H1 (cell line): ENCODE results near the gene UBAP1. TPM values are rescaled to one million over a fixed set of nuclear protein-coding genes. Genes with fewer than 3 reads are reported as not detected.

Experiments used
- CTCF ChIA-PET: fragments of 300-600 bp; sonication (Branson Sonifier 250); formaldehyde crosslinking; loops from one replicate; lab custom pipeline; 2021; ENCODE audit not compliant: partially characterized antibody; lab: Charles Lee
- POLR2A ChIA-PET: fragments of 300-600 bp; sonication (Branson Sonifier 250); formaldehyde crosslinking; loops from one replicate; lab custom pipeline; 2021; ENCODE audit warnings: inconsistent platforms; ENCODE audit not compliant: partially characterized antibody; lab: Charles Lee
- DNase-seq, 2 experiments: peaks; one replicate each; pipeline versions ENCODE4 v3.0.0 to v3.0.0-alpha.2; 2010 to 2022; ENCODE audit warnings: low spot score in 2 of 2, low read depth in 1 of 2, mixed read lengths in 1 of 2
- FAIRE-seq: peaks from 2 replicates; lab custom pipeline; 2011; peaks lifted over from hg19 to GRCh38; lab: Jason Lieb, UNC
- H2AFZ ChIP-seq: 2 replicates; pipeline ENCODE4 v1.8.1; 2012; ENCODE audit warnings: low read length, inconsistent platforms
- H2AK5ac ChIP-seq: 2 replicates; pipeline ENCODE4 v1.6.1; 2013; ENCODE audit warnings: low read depth, low read length
- H2BK120ac ChIP-seq: replicated peaks from 2 replicates; pipeline ENCODE3; 2013; ENCODE audit warnings: low read depth, low read length, inconsistent platforms
- H2BK12ac ChIP-seq: 2 replicates; pipeline ENCODE4 v1.6.1; 2013; ENCODE audit warnings: low read depth, low read length
- H2BK15ac ChIP-seq: 2 replicates; pipeline ENCODE4 v1.6.1; 2013; ENCODE audit warnings: low read length
- H2BK20ac ChIP-seq: 2 replicates; pipeline ENCODE4 v1.6.1; 2013; ENCODE audit warnings: low read length
- H2BK5ac ChIP-seq: 2 replicates; pipeline ENCODE4 v1.6.1; 2013; ENCODE audit warnings: low read depth, low read length
- H3K14ac ChIP-seq: 2 replicates; pipeline ENCODE4 v1.6.1; 2013; ENCODE audit warnings: inconsistent platforms; ENCODE audit not compliant: insufficient read length
- H3K18ac ChIP-seq: 2 replicates; pipeline ENCODE4 v1.6.1; 2013; ENCODE audit warnings: low read length; ENCODE audit errors: extremely low read depth
- H3K23ac ChIP-seq: 2 replicates; pipeline ENCODE4 v1.6.1; 2013; ENCODE audit warnings: inconsistent platforms; ENCODE audit not compliant: insufficient read length
- H3K23me2 ChIP-seq: 2 replicates; pipeline ENCODE4 v1.6.1; 2013; ENCODE audit warnings: low read depth, low read length
- H3K27ac ChIP-seq: 2 replicates; pipeline ENCODE4 v1.6.1; 2011; ENCODE audit warnings: low read depth, low read length, inconsistent platforms
- H3K27me3 ChIP-seq, 4 experiments: replicated peaks in 1 of 4; 1 replicate in 1 of 4; 2 replicates in 3 of 4; pipeline versions ENCODE4 v1.6.1 to v1.8.1; 2011 to 2013; ENCODE audit warnings: low read length in 3 of 4, mild to moderate bottlenecking in 3 of 4, inconsistent platforms in 2 of 4, mixed read lengths in 2 of 4, moderate library complexity in 1 of 4; ENCODE audit not compliant: control insufficient read depth in 3 of 4, insufficient read depth in 3 of 4; ENCODE audit errors: extremely low read depth in 1 of 4
- H3K36me3 ChIP-seq, 4 experiments: 2 replicates each; pipeline versions ENCODE4 v1.6.1 to v1.8.1; 2011 to 2013; ENCODE audit warnings: mild to moderate bottlenecking in 4 of 4, low read length in 3 of 4, moderate library complexity in 2 of 4, control low read depth in 1 of 4, inconsistent platforms in 1 of 4; ENCODE audit not compliant: insufficient read depth in 4 of 4, control insufficient read depth in 2 of 4
- H3K4ac ChIP-seq: replicated peaks from 2 replicates; pipeline ENCODE3; 2013; ENCODE audit warnings: low read length, low read depth, mixed read lengths, inconsistent platforms; ENCODE audit not compliant: insufficient read length
- H3K4me1 ChIP-seq, 4 experiments: replicated peaks in 1 of 4; 1 replicate in 1 of 4; 2 replicates in 3 of 4; pipeline versions ENCODE4 v1.6.1 to v1.8.1; 2011 to 2013; ENCODE audit warnings: low read length in 3 of 4, inconsistent platforms in 2 of 4, mixed read lengths in 1 of 4; ENCODE audit not compliant: insufficient read depth in 4 of 4, control insufficient read depth in 3 of 4
- H3K4me2 ChIP-seq, 2 experiments: 2 replicates each; pipeline versions ENCODE4 v1.6.1 to v1.8.1; 2011 to 2013; ENCODE audit warnings: low read depth in 2 of 2, low read length in 2 of 2, control low read depth in 1 of 2, inconsistent platforms in 1 of 2, mild to moderate bottlenecking in 1 of 2; ENCODE audit not compliant: insufficient read depth in 1 of 2
- H3K4me3 ChIP-seq, 4 experiments: fragments of 200-600, 300-600 bp in 1 of 4; sonication (generic), shearing (Covaris generic), sonication (Bioruptor Twin) in 1 of 4; 2 replicates each; pipeline versions ENCODE4 v1.5.1 to v1.8.1; 2011 to 2016; ENCODE audit warnings: low read length in 4 of 4, low read depth in 3 of 4, control low read depth in 2 of 4, inconsistent platforms in 2 of 4, mild to moderate bottlenecking in 2 of 4, mixed read lengths in 1 of 4, moderate library complexity in 1 of 4; ENCODE audit not compliant: insufficient read depth in 2 of 4; ENCODE audit errors: extremely low read depth in 1 of 4
- H3K56ac ChIP-seq: replicated peaks from 2 replicates; pipeline ENCODE3; 2013; ENCODE audit warnings: low read depth, mild to moderate bottlenecking, mixed read lengths, low read length, inconsistent platforms; ENCODE audit not compliant: insufficient read length
- H3K79me1 ChIP-seq: 2 replicates; pipeline ENCODE4 v1.6.1; 2013; ENCODE audit warnings: low read depth, low read length, control low read depth
- H3K79me2 ChIP-seq, 2 experiments: 2 replicates each; pipeline versions ENCODE4 v1.6.1 to v1.8.1; 2012 to 2013; ENCODE audit warnings: low read length in 2 of 2, mild to moderate bottlenecking in 2 of 2, inconsistent platforms in 1 of 2; ENCODE audit not compliant: insufficient read depth in 2 of 2, control insufficient read depth in 1 of 2
- H3K9ac ChIP-seq, 4 experiments: replicated peaks in 1 of 4; 1 replicate in 1 of 4; 2 replicates in 3 of 4; pipeline versions ENCODE4 v1.6.1 to v1.8.1; 2011 to 2013; ENCODE audit warnings: low read depth in 3 of 4, low read length in 3 of 4, control low read depth in 2 of 4, mild to moderate bottlenecking in 2 of 4, moderate library complexity in 2 of 4, inconsistent platforms in 1 of 4; ENCODE audit errors: extremely low read depth in 1 of 4
- H3K9me3 ChIP-seq, 2 experiments: 2 replicates each; pipeline versions ENCODE4 v1.6.1 to v1.8.1; 2012 to 2013; ENCODE audit warnings: mild to moderate bottlenecking in 2 of 2, moderate library complexity in 2 of 2, control low read depth in 1 of 2, inconsistent platforms in 1 of 2, low read depth in 1 of 2, low read length in 1 of 2, mixed read lengths in 1 of 2; ENCODE audit not compliant: insufficient read depth in 2 of 2
- H4K20me1 ChIP-seq, 2 experiments: replicated peaks in 1 of 2; 2 replicates each; pipeline versions ENCODE3 to v1.8.1; 2011 to 2013; ENCODE audit warnings: inconsistent platforms in 2 of 2, low read length in 2 of 2, mild to moderate bottlenecking in 1 of 2; ENCODE audit not compliant: insufficient read depth in 2 of 2, control insufficient read depth in 1 of 2
- H4K5ac ChIP-seq: 2 replicates; pipeline ENCODE4 v1.6.1; 2013; ENCODE audit warnings: low read length, low read depth, mixed read lengths, inconsistent platforms; ENCODE audit not compliant: insufficient read length
- H4K8ac ChIP-seq: 2 replicates; pipeline ENCODE4 v1.8.0; 2013; ENCODE audit warnings: mild to moderate bottlenecking, moderate library complexity, low read length, inconsistent platforms; ENCODE audit not compliant: insufficient read depth; ENCODE audit errors: extremely low read depth
- H4K91ac ChIP-seq: replicated peaks from 2 replicates; pipeline ENCODE3; 2013; ENCODE audit warnings: low read length, mixed read lengths, inconsistent platforms; ENCODE audit not compliant: insufficient read length
- BCL11A ChIP-seq, 2 experiments: IDR thresholded peaks; one replicate each; pipeline ENCODE4 v1.6.1; 2011; ENCODE audit warnings: low read depth in 2 of 2, low read length in 2 of 2, mild to moderate bottlenecking in 2 of 2
- CHD1 ChIP-seq: IDR thresholded peaks from 2 replicates; pipeline ENCODE4 v1.6.1; 2012; ENCODE audit warnings: low read depth, low read length, improper control_type of control experiment
- CHD2 ChIP-seq: IDR thresholded peaks from 2 replicates; pipeline ENCODE4 v1.6.1; 2012; ENCODE audit warnings: low read length, improper control_type of control experiment
- CTBP2 ChIP-seq: IDR thresholded peaks from 2 replicates; pipeline ENCODE4 v1.7.0; 2011; ENCODE audit warnings: borderline replicate concordance, mild to moderate bottlenecking, moderate library complexity, mixed read lengths, low read length; ENCODE audit not compliant: insufficient read depth, insufficient read length
- EP300 ChIP-seq, 2 experiments: IDR thresholded peaks; 1 replicate in 1 of 2; 2 replicates in 1 of 2; pipeline ENCODE4 v1.6.1; 2011 to 2012; ENCODE audit warnings: low read depth in 2 of 2, low read length in 2 of 2, mild to moderate bottlenecking in 2 of 2, borderline replicate concordance in 1 of 2, inconsistent platforms in 1 of 2, moderate library complexity in 1 of 2
- FOSL1 ChIP-seq: IDR thresholded peaks from 2 replicates; pipeline ENCODE4 v1.6.1; 2011; ENCODE audit warnings: mild to moderate bottlenecking, low read depth, low read length, moderate library complexity; ENCODE audit not compliant: insufficient read depth
- HDAC6 ChIP-seq: IDR thresholded peaks from one replicate; pipeline ENCODE4 v1.7.1; 2012; ENCODE audit warnings: low read depth, mild to moderate bottlenecking, inconsistent platforms, low read length, moderate library complexity
- JUND ChIP-seq: IDR thresholded peaks from 2 replicates; pipeline ENCODE4 v1.6.1; 2011; ENCODE audit warnings: mild to moderate bottlenecking, improper control_type of control experiment, low read length
- POLR2A ChIP-seq, 2 experiments: IDR thresholded peaks; 1 replicate in 1 of 2; 2 replicates in 1 of 2; pipeline ENCODE4 v1.6.1; 2011; ENCODE audit warnings: low read depth in 2 of 2, low read length in 2 of 2, mild to moderate bottlenecking in 2 of 2; ENCODE audit errors: control extremely low read depth in 1 of 2
- POLR2AphosphoS5 ChIP-seq: IDR thresholded peaks from 2 replicates; pipeline ENCODE4 v1.6.1; 2011; ENCODE audit warnings: low read depth, low read length
- SIN3A ChIP-seq, 2 experiments: IDR thresholded peaks in 1 of 2; conservative IDR thresholded peaks in 1 of 2; 2 replicates each; pipeline ENCODE4 v1.6.1; 2011 to 2012; ENCODE audit warnings: low read length in 2 of 2, improper control_type of control experiment in 1 of 2, low read depth in 1 of 2, mild to moderate bottlenecking in 1 of 2
- SP2 ChIP-seq: IDR thresholded peaks from 2 replicates; pipeline ENCODE4 v1.6.1; 2012; ENCODE audit warnings: mild to moderate bottlenecking, low read length, inconsistent platforms
- SP4 ChIP-seq: IDR thresholded peaks from 2 replicates; pipeline ENCODE4 v1.6.1; 2012; ENCODE audit warnings: low read length, inconsistent platforms
- WGBS, 2 experiments: shearing (Covaris generic) in 1 of 2; methylation state at CpG; one replicate each; pipeline versions ENCODE4 v1.1.6 to v1.1.7; 2013 to 2015; ENCODE audit warnings: low lambda C conversion rate in 2 of 2, mixed read lengths in 2 of 2, inconsistent platforms in 1 of 2, low coverage in 1 of 2, missing lambda C conversion rate in 1 of 2; ENCODE audit not compliant: insufficient replicate concordance in 2 of 2, insufficient coverage in 1 of 2, insufficient read length in 1 of 2; ENCODE audit errors: extremely low coverage in 1 of 2, missing lambda C conversion rate in 1 of 2; 5-methylcytosine and 5-hydroxymethylcytosine counted together
- polyA plus RNA-seq, 7 experiments: library from polyadenylated mRNA; depleted of rRNA in 3 of 7; stranded (reverse) in 5 of 7; unstranded in 2 of 7; fragments of >200 nt in 5 of 7; fragments of 200-250 nt in 2 of 7; gene quantifications; 1 replicate in 5 of 7; 2 replicates in 1 of 7; 4 replicates in 1 of 7; pipeline versions ENCODE4 v1.2.1 to v1.2.3, GENCODE V29; 2011 to 2013; ENCODE audit warnings: missing spikeins in 2 of 7, mixed read lengths in 2 of 7
- total RNA-seq: library from RNA; stranded (reverse); fragmentation: NEBNext Ultra II Directional; extraction: Animal tissue kit (Norgen Biotek cat#: 25700); gene quantifications from 2 replicates; pipeline ENCODE4 v1.2.1, GENCODE V29; 2021
- TF ChIP-seq, protein P1 (sequence below): IDR thresholded peaks from 2 replicates; pipeline ENCODE4 v1.6.1; 2012; ENCODE audit warnings: inconsistent platforms

UBAP1 gene
- total and polyA plus RNA-seq, 2 of the 8 experiments (the other 6 are each of a cell fraction or from before 2014, with no cell fraction given), result 31.3 to 31.4 TPM

DNA sequence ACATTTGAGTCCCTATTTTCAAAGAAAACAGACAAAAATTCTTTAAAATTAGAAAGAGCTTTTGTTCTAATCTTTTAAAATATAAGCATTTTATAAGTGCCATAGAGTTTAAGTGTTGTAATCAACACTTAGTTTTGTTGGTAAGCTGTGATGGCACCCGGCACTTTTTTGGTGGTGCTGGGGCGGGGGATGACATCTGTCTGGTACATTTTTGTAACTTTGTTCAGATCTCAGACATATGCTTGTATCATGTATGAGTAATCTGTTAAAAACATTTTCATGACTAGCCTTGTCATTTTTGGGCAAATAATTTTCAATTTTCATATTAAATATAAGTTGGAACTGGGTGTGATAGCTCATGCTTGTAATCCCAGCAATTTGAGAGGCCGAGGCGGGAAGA, 51.7 kb downstream of the UBAP1 start:
- no peak overlapping the region for H3K18ac ChIP-seq
- CTCF ChIA-PET, result interaction anchor here (0.8 to 2.2 kb wide), 4 partner anchors 19 to 156 kb away, joined by 3 to 6 read pairs (median 4); no protein-coding TSS in a partner anchor
- no peak overlapping the region for H4K91ac ChIP-seq
- H3K23ac ChIP-seq, result no peak overlapping the region
- no peak overlapping the region for H2BK15ac ChIP-seq
- no peak overlapping the region for H3K4ac ChIP-seq
- H3K27ac ChIP-seq, result no peak overlapping the region
- H3K27me3 ChIP-seq, result no peaks in the 10 kb centered on the region
- no peaks in the 10 kb centered on the region for H3K9me3 ChIP-seq
- FAIRE-seq (no peak), DNase-seq (no peak)
- no peaks in the 10 kb centered on the region; a peak in 1 of 7 replicates for H3K4me1 ChIP-seq
- POLR2A ChIA-PET, result interaction anchor here (0.6 to 2.1 kb wide), 3 partner anchors 9 to 52 kb away, joined by 3 to 4 read pairs (median 4); partner anchors contain the start of gene UBAP1
- no peak overlapping the region for H3K4me3 ChIP-seq
- H2BK12ac ChIP-seq, result no peak overlapping the region
- no peak overlapping the region for H2AFZ ChIP-seq
- no peak overlapping the region for H2BK120ac ChIP-seq
- no peaks in the 10 kb centered on the region; the same call in 1 of the 2 replicates for H3K23me2 ChIP-seq
- peaks cover 3% of the 10 kb centered on the region; the same call in 1 of the 2 replicates for H3K79me1 ChIP-seq
- H2BK5ac ChIP-seq, result no peak overlapping the region
- H3K36me3 ChIP-seq, result peaks cover 0 to 13% (median 0%) of the 10 kb centered on the region in 4 experiments; a peak in 3 of 8 replicates
- 86% methylated on average over 4 of the region's 4 CpGs; no CpG with 5 or more reads in 1 of the 2 experiments for WGBS, 2 experiments
- no peaks in the 10 kb centered on the region for H3K79me2 ChIP-seq
- no peak overlapping the region for H4K8ac ChIP-seq
- H3K9ac ChIP-seq, result no peak overlapping the region
- no peak overlapping the region for H3K56ac ChIP-seq
- H4K20me1 ChIP-seq, result no peaks in the 10 kb centered on the region
- H2AK5ac ChIP-seq, result no peak overlapping the region
- no peak overlapping the region for H3K4me2 ChIP-seq
- no peak overlapping the region for H2BK20ac ChIP-seq
- no peak overlapping the region for H4K5ac ChIP-seq
- no peak overlapping the region for H3K14ac ChIP-seq
- TF ChIP-seq CHD2, result no peak
- no peak for TF ChIP-seq CTBP2
- no peak for TF ChIP-seq SIN3A (conservative IDR thresholded peaks at IDR 0.05 in 1 of 2, IDR thresholded peaks at IDR 0.05 in 1 of 2; ENCODE audit: low read depth in 1 of 2, low read length in 2 of 2)
- TF ChIP-seq SP2, result no peak
- TF ChIP-seq SP4, result no peak
- no peak for TF ChIP-seq BCL11A (IDR thresholded peaks at IDR 0.05; ENCODE audit: low read depth in 2 of 2, low read length in 2 of 2)
- no peak for TF ChIP-seq FOSL1
- TF ChIP-seq JUND, result no peak
- TF ChIP-seq CHD1, result no peak
- no peak for TF ChIP-seq EP300 (IDR thresholded peaks at IDR 0.05; ENCODE audit: borderline replicate concordance in 1 of 2, low read depth in 2 of 2, low read length in 2 of 2)
- TF ChIP-seq POLR2AphosphoS5, result no peak
- TF ChIP-seq POLR2A (IDR thresholded peaks at IDR 0.05; ENCODE audit: control extremely low read depth in 1 of 2, low read depth in 2 of 2, low read length in 2 of 2), result no peak
- TF ChIP-seq, protein P1, sequence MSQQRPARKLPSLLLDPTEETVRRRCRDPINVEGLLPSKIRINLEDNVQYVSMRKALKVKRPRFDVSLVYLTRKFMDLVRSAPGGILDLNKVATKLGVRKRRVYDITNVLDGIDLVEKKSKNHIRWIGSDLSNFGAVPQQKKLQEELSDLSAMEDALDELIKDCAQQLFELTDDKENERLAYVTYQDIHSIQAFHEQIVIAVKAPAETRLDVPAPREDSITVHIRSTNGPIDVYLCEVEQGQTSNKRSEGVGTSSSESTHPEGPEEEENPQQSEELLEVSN, result no peak
- TF ChIP-seq HDAC6, result no peak
